Fibroblast of the conjunctiva (primary cell): ENCODE measurements around the gene C17orf113.

Source experiments
- DNase-seq: peaks from one replicate; pipeline ENCODE4 v3.0.0-alpha.2; 2010; ENCODE audit warnings: low read depth

Gene C17orf113

GRCh38 chr17:42050393-42051012 is at the start of gene C17orf113:
C17orf113 (minus strand) TSS chr17:42050601; CDS start chr17:42043376, 7,225 bp downstream.
- DNase-seq: no peak

GRCh38 chr17:42098730-42099399 is 48.5 kb upstream of the C17orf113 start:
- DNase-seq: no peak

DNA sequence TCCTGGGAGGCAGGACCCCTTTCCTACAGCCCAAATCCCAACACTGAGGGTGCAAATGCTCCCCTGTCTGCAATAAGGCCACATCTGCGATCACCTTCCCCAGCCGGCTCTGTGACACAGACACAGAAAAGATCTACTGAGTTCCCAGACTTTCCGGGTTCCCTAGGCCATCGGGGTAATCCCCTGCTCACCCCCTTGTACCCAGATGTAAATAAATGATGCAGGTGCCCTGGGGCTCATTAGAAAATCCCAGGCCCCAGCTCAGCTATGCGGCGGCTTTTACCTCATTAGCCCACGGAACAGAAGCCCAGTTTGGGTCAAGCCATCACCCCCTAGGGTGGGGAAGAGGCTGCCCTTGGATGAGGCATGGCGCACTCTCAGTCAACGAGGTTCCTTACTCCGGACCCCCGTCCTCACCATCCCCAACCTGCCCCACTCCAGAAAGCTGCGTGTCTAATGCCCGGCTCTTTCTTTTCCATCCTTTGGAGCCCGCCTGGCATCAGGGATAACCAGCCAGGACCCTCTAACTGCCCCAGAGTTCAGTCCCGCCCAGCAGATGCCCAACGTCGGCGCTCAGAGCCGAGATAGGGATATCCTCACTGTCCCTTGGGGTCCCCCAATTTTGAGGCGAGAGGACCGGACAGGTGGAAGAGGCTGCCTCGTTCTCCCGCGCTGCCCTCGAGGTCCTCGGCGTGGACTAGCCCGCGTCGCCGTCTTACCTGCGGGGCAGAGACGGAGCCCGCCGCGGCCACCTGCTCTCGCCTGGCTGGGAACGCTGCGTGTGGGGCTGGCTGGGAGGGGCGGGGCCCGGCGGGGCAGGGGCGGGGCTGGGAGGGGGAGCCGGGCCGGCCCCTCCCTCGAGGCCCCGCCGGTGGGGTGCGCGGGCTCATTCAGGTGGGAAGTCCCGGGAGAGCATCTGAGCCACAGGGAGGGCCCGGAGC is 47.6 kb upstream of the C17orf113 start, which contains the start of gene ZNF385C:
Gene ZNF385C, minus strand, starts transcription at position 783 of the 941 bp plus-strand sequence. CDS start 35,417 bp downstream, outside the sequence.
- DNase-seq: no peak

- no peak for DNase-seq
Measured at GRCh38 chr17:42096360-42097111, 46.1 kb upstream of the C17orf113 start.

- no peak for DNase-seq
Measured at GRCh38 chr17:42094375-42095069, 44.1 kb upstream of the C17orf113 start.

DNA sequence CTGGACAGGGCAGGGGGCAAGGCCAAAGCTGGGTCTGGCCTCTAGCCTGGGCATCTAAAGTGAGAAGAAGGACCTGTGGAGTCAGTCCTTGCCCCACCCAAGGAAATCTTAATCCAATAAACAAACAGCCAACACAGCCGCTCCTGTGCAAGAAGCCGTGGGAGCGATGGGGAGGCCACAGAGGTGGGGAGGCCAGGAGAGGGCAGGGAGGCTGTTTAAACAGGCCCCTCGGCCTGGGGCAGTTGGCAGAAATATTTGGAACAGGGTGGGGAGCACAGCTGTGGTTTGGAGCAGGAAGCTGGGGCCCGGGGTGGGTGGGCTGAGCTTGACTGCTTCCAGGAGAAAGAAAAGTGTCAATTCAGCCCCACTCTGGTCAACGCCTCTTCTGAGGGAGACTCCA is 42.5 kb upstream of the C17orf113 start:
- no peak for DNase-seq

DNA sequence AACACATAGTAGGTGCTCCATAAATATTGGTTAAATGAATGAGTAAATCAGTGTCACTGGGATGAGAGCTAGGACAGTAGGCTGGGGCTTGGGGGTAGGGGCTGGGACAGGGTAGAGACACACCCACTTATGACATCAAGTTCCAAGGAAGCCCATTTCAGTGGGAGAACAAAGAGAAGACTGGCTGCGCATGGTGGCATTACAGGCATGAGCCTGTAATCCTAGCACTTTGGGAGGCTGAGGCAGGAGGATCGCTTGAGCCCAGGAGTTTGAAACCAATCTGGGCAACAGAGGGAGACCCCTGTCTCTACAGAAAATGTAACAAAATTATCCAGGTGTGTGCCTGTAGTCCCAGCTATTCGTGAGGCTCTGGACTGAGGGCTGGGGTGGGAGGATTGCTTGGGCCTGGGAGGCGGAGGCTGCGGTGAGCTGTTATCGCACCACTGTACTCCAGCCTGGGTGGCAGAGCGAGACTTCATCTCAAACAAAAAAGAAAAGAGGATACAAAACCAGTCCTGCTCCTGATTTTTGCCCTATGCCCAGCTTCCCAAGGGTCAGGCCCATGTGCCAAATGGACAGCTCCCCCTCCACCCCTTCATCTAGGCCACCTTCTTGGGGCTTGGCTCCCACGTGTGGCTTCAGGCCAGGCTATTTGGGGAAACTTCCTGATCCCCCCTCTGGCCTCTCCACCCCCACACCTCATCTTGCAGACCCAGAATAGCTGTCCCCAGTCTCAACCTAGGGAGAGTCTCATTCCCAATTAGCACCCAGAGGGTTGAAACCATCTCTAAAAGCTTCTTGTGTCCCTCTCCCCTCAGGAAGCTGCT is 40.8 kb upstream of the C17orf113 start:
- DNase-seq: no peak

DNA sequence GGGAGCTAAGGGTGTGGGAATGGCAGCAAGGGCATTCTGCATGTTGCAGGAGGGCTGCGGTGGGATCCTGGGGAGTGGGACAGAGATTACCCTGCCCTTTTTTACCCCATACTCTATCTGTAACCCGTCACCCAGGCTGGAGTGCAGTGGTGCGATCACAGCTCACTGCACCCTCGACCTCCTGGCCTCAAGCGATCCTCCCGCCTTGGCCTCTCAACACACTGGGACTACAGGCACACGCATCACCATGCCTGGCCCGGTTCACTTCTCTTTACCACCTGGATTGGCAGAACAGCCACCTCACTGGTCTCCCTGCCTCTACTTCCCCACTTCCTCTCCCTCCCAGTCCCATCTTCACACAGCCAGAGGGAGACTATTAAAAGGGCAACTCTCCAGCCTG is 38.3 kb upstream of the C17orf113 start:
- no peak for DNase-seq

DNA sequence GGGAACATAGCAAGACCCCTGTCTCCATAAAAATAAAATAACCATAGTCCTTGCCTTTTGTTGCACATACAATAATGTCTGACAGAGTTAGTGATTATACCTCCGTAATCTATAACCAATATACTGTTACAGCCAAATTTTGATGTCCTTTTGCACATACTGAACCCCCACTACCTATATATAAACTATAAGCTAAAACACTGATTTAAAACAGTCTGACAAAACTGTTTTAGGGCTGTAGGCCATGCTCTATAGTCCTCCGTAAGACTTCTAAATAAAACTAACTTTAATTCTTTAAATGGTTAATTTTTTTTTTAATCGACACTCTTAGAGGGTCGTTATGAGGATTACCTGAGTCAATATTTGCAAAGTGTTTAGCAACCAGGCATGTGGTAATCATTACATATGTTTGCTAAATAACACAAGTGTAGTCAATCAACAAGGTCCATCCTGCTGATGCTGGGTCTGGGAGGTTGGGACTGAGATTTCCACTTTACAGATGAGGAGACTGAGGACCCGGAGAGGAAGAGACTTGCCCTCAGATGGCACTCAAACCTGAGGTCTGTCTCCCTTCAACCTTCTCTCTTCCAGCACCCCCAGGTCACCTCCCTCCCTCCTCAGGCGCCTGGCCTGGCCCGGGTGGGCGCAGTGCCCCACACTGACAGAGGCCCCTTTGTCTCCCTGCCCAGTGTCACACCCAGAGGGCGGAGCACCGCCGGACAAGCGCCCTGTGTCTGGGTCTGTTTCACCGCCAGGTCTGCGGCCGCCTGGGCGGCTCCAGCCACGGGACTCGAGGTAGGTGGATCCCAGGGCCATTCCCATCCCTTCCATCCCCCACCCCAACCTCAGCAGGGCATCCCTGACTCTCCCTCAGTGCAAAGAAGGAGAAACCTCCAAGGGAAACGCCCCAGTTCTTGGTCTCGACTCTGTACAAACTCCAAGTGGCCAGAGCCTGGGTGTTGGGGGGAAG is 37.6 kb upstream of the C17orf113 start:
- DNase-seq: no peak

DNA sequence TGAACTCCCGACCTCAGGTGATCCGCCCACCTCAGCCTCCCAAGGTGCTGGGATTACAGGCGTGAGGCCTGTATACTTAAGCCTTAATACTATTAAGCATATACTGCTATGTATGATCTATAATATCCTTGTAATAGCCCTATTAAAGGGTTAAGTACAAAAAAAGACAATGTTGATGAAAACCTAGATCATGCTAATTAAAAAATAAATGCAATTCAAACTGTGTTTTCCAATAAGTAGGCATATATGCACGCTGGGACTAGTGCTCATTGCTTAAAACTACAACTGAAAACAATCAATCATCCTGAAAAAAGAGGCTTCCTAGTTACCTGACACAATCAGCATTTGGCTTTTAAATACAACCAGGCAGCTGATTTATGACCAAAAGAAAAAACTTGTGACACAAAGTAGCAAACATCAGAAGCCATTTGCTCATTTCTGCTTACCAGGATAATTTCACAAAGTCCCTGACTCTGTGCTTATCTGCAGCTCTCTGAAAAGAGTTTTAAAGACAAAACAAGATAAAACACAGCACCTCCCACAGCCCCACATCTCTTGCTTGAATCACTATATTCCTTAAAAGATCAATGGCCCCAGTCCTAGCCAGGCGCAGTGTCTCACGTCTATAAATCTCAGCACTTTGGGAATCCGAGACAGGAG is 36.8 kb upstream of the C17orf113 start:
- DNase-seq: no peak

DNA sequence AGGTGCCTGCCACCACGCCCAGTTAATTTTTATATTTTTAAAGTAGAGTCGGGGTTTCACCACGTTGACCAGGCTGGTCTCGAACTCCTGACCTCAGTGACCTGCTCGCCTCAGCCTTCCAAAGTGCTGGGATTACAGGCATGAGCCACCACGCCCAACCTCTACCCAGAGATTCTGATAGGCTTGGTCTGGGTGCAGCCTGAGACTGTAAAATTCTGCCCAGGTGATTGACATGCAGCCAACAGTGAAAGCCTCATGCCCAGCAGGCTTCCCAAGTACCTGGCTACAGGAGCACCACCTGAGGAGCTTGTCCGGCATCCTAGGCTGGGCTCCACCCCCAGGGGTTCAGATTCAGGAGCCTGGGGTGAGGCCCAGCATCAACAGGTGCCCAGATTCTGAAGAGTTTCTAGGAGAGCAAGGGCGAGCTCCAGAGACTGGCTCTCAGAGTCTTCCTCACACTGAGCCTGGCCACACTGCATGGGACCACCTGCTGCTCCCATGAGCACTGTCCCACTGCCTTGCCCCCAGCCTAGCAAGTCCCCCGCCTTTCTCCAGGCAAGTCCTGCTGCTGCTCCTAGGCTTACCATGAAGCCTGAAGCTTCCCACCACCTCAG is 31.2 kb upstream of the C17orf113 start:
- no peak for DNase-seq

DNA sequence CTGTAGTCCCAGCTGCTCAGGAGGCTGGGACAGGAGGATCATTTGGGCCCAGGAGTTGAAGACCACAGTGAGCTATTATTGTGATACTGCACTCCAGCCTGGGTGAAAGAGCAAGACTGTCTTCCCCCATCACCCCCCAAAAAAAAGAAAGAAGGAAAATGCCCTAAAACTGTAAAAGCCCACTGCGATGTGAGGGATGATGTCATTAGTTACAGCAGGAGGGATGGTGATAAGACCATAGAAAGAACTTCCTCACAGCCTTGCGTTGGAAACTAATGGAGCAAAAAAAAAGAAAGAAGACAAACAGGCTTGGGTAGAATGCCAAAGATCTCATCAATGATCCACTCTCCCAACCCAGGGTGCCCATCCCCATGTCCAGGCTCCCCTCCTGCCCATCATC is 29.1 kb upstream of the C17orf113 start:
- no peak for DNase-seq

DNA sequence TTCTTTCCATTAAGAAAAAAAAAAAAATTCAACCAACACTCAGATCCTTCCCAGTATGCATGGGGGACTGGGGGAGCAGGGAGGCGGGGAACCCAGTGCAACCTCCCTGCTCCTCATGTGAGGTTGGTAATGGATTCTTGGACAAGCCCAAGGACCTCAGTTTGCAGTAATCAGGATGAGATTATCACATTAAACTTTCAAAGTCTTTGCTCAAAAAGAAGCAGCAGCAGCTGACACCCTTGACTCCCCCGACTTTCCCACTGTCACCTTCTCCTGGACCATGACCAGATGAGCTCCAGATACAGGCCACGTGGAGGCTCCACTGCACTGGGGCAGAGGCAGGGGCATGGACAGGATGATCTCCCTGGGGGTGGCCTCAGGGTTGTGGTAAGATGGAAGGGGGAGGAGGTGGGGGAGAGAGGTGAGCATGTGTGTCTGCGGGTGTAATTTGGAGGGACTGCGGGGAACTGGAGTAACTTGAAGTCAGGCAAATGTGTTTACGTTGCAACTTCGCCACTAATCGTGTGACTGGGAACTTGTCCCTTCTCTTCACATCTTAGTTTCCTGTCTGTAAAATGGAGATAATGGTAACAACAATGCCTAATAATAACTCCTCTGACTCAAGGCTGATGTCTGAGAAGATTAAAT is 28.1 kb upstream of the C17orf113 start:
- no peak for DNase-seq

DNA sequence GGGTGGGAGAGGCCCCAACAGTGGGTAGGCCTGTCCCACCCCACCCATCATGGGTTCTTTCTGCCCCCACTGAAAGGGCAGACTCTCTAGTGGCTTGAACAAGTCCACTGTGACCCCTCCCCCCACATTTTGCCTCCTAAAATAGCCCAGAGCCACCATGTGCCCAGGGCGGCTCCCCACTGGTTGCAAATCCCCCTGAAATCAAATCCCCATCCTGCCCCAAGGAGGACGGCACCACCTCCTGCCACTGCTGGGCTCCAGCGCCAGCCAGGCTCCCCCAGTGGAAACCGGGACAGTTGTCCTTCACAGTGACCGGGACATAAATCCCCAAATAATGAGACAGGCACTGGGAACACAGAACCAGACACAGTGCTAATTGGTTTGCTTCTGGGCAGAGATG is 27.4 kb upstream of the C17orf113 start:
- DNase-seq: no peak

DNA sequence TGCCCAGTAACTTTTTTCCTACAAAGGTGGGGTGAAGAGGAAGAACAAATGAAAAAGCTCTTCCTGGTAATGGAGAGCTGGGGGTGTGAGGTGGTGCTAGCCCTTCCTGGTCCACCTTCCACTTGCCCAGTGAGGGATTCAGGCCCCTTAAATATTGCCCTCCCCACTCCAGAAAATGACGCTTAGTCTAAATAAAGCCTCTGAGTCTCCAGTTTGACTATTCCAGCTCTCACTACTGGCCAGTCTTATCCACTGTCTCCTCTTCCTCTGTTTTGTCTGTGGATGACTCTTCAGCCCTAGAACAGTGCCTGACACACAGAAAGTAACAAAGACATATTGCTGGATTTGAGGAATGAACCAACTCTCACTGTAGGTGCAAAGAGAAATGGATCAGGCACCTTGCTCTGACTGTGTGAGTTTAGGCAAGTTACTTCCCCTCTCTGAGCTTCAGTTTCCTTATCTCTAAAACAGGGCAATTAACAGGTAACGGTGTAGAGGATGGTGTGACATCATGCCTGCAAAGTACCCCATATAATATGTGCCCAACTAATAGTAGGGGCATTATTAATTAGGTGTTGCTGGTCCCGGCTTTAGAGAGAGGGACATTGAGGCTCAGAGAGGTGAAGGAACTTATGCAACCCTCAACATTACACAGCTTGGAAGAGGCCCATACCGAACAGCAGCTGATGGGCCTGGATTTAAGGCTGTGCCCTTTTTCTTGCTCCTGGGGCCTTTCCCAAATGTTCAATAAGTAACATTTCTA is 26.6 kb upstream of the C17orf113 start:
- no peak for DNase-seq

GRCh38 chr17:42075789-42076188 is 25.4 kb upstream of the C17orf113 start:
- DNase-seq: no peak
